Erythroblast (primary cell): ENCODE measurements around the gene MAML2.

Experiments used
- DNase-seq, 2 experiments: peaks; one replicate each; lab custom pipeline; 2025; lab: John Stamatoyannopoulos, UW
- GATA1 ChIP-seq: IDR thresholded peaks from 2 replicates; pipeline ENCODE4 v1.6.1; 2011; ENCODE audit warnings: low read depth, mild to moderate bottlenecking, control low read depth, low read length, moderate library complexity
- POLR2A ChIP-seq: IDR thresholded peaks from 2 replicates; pipeline ENCODE4 v1.6.1; 2011; ENCODE audit warnings: mild to moderate bottlenecking, low read length

MAML2 gene

DNA sequence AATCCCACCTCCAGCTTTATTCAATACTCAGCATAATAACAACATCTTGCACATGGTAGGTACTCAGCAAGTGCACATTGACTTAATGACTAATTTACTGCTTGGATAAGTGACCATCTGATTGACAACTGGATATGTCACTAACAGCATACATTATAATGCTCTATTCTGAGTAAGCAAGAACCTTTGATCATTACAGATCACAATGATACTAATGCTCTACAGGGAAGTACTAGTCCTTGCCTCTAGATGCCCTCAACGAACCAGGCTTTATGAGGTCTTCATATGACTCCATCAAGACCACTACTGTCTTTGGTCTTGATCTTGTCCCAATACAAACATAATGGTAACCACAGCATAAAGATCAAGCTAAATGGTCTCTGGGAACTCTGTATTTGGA, 251.5 kb downstream of the MAML2 start:
- TF ChIP-seq GATA1 (no peak), POLR2A (no peak)
- peak; percentile 10 to 15 for DNase-seq

DNA sequence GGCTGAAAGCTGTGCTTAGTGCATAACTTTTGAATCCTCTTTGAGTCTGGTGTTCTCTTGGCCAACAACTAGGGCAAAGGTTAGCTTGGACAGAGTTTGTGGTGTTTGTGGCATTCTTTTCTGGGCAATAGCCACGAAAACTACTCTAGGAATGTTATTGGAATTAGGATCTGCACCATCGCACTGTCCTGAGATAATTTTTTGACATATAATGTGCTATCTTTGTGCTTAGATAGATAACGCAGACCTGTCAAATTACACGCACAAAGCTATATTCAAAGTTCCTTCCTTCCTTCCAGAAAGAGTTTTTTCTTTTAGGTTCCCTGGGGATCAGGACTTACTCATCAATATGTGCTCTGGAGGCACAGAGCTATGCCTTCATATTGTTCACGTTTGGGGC, 252.3 kb downstream of the MAML2 start:
- no peak for TF ChIP-seq POLR2A
- no peak for TF ChIP-seq GATA1

DNA sequence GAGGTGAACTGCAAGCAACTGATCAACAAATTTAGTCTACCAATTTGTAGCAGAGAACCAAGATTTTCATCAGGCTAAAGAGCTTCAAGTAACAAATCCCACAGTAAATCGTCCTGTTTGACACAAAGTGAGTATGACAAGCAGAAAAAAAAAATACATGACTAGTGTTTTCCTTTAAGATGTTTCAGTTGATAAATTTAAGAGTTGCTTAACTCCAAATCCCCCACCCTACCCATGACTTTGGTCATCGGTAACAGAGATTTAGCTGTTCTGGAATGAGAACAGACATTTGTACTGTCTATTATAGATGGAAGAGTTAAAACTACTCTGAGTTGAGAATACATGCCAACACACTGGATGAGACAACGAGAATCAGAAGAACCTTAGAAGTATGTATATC, 254.1 kb downstream of the MAML2 start:
- DNase-seq = no peak
- TF ChIP-seq POLR2A (no peak), GATA1 (no peak)

More for the DNA sequence above, 252.3 kb downstream of the MAML2 start:
- no peak for DNase-seq

DNA sequence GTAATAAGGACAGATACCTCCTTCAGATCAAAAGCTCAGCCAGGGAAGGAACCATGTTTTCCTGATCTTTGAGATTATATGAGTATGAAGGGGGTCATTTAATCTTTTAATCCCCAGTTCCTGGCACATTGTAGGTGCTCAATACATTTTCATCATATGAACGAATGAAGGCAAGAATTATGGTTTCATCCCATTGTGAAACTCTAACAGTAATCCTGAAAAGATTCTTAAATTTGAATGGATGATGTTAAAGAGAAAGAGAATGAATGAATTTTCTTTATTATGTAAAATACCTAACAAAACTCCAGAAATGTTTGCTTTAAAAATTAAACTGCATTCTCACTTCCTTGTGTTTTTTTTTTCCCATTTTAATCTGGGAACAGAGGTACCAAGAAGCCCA, 256.9 kb downstream of the MAML2 start:
- TF ChIP-seq GATA1 (no peak), POLR2A (no peak)
- no peak for DNase-seq

DNA sequence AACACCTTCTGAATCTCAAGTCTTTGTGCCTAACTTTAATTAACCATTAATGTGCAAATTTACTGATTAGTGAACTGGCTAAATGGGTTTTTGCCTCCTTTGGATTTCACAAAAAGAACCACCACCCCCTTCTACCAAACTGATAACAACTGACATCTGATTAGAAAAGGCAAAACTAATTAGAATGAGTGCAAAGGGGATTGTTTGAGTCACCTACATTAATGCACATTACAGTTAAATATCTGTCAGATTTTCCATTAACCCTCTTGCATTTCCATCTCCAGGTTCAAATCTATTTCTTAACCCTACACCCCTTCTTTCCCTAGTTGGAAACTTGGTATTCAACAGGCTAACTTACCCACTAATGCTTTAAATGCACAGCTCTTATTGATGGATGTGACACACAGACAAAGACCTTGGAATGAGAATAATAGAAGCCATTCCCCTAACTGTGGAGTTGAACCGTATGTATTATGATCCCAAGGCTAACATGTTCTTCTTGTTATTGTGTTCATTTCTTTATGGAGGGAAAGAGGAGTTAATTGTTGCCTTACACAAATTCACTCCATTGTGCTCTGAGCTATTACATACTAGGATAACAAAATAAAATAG, 257.6 kb downstream of the MAML2 start:
- DNase-seq = no peak
- TF ChIP-seq POLR2A (no peak), GATA1 (no peak)

DNA sequence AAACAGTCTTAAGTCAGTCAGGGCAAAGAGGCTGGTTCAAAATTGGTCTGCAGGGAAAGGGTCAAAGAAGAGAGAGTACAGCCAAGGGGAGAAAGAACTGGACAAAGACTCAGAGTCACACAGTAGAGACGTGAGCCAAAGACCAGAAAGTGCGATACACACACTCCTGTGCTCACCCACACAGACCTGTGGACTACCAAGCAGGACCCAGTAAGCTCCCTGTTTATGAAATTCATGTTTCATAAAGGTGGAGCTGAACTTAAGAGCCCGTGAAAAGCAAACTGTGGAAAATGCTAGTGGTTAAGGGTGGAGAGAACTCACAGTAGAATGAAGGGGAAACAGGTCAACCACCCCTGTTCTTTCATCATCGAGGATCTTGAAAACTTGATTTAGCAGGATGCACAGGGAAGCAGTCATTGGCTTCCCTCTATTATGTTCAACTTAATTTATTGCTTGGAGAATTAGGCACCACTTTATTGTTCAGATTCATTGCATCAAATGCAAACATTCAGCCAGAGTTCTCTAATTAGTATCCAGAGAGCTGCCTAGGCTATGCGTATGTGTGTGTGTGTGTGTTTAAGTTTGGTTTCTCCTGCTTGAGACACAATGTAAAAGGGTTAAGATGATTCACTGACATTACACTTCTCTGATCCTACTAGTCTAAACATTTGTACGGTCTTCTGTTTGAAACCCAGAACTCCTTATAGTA, 258.2 kb downstream of the MAML2 start:
- TF ChIP-seq GATA1 (no peak), POLR2A (no peak)

DNA sequence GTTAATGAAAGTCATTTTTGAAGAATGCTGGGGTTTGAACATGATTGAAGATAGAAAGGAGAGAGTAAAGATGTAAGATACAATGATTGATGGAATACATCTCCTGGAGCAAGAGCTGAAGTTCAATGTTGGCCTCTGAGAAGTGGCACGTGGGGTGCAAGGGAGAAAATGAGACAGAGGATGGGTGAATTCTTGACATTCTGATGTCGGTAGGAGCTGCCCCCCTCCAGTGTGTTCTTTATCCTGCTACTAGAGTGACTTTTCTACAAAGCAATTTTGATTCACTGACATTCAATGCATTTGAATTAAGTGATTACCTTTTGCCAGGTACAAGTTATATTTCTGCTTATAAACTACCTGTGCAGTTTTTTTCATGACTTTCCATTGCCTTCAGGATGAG, 260.1 kb downstream of the MAML2 start:
- no peak for TF ChIP-seq GATA1
- no peak for TF ChIP-seq POLR2A
- DNase-seq = no peak

More for the DNA sequence above, 258.2 kb downstream of the MAML2 start:
- DNase-seq = no peak

DNA sequence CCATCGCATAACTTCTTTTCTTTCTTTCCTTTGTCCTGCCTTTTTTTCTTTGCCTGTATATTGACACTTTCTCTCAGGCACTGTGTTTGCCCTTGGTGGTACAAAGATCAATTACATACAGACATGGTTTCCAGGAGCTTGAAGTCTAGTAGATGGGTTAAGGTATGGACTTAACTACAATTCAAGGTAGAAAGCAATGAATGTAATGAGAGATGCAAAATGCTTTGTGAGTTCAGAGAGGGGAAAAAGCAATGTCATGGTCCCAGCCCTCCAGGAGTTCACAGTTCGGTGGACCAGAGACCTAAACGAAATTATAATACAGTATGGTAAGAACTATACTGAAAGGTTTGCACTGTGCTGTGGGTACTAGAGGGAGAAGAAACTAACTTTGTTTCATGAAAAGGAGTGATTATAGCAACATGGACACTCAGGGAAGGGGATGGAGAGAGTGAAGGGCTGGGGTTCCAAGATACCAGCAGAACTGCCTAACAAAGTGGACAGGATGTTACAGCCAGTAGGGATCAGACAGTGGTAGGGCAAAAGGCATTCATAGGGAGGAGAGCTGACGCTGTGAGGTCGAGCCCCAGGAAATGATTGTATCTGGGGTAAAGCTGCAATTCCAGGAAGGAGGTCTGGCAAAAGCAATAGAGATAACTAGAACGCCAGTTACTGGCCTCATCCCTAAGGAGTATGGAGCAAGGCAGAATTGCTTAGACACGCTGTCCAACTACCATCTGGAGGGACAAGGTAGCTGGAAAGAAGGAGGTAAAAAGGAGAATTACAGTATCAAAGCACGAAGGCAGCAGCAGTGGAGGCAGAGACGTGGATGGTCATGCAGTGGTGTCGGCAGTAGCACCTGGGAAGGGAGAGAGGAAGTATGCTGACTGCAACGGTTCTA, 260.7 kb downstream of the MAML2 start:
- DNase-seq = no peak
- TF ChIP-seq GATA1 (no peak), POLR2A (no peak)

DNA sequence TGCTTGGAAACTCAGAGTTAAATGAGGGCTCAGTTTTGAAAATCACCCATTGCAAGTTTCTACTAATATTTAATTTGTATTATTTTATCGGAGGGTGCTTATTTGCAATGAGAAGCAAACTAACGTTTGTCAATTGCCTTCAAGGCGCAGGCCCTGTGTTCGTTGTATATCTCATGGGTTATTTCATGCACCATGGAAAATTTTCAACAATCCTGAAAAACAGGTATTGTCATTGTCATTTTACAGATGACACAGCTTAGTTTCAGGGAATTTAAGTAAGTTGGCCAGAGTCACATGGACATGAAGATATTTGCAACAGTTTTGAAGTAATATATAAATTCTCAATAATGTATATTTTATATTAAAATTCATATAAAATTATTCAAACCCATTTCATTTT, 261.4 kb downstream of the MAML2 start:
- DNase-seq = no peak
- TF ChIP-seq POLR2A (no peak), GATA1 (no peak)

DNA sequence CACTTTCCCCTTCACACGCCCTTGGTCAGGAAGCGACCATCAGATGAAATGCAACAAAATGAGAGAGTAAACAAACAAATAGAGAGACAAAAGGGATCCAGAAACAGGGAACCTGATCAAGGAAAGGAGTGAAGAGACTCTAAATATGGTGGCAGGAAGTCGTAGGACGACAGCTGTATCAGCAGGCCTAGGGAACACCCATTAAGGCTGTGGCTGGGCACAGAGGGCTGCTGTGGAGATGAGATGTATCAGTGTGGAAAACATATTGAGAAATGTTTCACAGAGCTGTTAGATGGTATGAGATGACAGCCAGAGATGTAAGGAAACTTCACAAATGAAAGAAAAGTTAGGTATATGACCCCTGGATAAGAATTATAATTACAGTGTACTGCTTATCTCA, 263.3 kb downstream of the MAML2 start:
- DNase-seq = no peak
- TF ChIP-seq GATA1 = no peak
- no peak for TF ChIP-seq POLR2A

DNA sequence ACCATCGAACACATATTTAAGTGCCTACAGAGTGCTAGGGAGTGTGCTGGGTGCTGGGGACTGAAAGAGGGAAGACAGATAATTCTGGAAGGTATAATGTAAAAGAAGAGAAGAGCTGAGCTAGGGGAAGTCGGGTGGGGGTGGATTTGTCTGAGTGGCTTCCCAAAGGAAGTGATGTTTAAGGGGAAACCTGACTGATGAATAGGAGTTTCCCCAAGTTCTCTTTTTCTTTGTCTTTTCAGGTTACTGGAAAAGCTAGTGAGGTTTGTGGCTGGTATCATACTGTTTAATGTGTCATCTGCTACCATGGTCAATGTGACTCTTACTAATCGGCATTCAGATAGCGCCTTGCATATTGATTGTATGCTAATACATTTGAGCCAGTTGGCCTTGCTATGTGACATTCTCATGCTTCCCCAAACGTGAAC, 267.4 kb downstream of the MAML2 start:
- no peak for TF ChIP-seq GATA1
- TF ChIP-seq POLR2A = no peak
- no peak for DNase-seq

DNA sequence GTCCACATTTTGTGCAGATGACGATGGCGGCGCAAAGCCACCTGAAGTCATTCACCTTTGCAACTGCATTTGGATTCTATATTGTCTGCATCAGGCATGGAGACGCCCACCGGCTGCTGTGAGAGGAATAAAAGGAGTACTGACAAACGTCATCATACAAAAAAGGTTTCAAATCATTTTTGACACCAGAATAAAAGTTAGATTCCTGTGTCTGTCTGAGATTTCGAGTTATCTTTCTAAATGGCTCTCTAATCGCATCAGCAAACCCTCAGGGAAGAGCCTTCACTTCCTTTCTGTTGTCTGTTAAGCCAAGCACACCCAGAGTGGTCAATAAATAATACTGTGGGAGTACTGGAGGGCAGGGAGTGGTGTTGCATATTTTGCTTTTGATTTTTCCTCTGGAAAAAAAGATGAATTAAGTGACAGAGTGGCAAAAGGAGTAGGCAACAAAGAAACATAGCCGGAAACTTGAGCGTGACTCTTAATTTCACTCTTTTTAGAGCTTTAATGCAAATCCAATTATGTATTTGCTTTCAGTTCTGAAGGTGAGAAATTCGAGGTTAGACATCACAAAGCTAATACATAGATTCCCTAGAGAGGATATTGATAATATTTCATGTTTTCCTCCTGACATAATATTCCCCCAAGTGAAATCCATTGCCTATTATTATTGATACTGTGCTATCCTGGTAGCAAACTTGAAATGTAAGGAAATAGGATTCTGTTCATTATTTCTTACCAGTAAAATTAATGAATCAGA, 268.3 kb downstream of the MAML2 start:
- TF ChIP-seq GATA1 (no peak), POLR2A (no peak)

DNA sequence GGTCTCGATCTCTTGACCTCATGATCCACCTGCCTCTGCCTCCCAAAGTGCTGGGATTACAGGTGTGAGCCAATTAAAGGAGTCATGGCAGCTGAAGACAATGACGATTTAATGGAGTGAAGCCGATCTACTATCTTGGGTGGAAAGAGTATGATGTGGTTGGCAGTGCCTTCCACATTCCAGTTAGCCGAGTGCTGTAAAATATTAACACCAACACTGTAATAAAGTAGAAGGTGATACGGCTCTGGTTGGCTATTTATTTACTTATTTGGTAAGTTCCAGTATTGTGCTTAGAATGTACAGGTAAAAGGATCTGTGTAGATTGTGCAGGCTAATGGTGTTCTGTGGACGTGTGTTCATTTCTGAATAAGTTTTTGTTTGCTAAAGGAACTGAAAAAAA, 269.5 kb downstream of the MAML2 start:
- TF ChIP-seq GATA1 (no peak), POLR2A (no peak)
- no peak for DNase-seq

More for the DNA sequence above, 268.3 kb downstream of the MAML2 start:
- DNase-seq = no peak
